Common myeloid progenitor, CD34-positive (primary cell): ENCODE results near the gene OR4Q2. TPM values are rescaled to one million over a fixed set of nuclear protein-coding genes. Genes with fewer than 3 reads are reported as not detected.
"Not testable (repeated sequence)": the region's sequence is repeated elsewhere in the genome, so short reads cannot be mapped to it uniquely, and the experiment has no call there.

ENCODE experiments used
- CTCF ChIA-PET: fragments of 350-600 bp; sonication (Branson Sonifier 250); formaldehyde crosslinking; loops from one replicate; lab custom pipeline; 2021; ENCODE audit warnings: antibody characterized with exemption; lab: Charles Lee
- POLR2A ChIA-PET: fragments of 350-600 bp; sonication (Branson Sonifier 250); formaldehyde crosslinking; loops from one replicate; lab custom pipeline; 2021; ENCODE audit warnings: antibody characterized with exemption; lab: Charles Lee
- DNase-seq, 3 donors: peaks; one replicate each; pipeline versions ENCODE4 v3.0.0 to v3.0.0-alpha.2; 2013
- H3K27ac ChIP-seq, 2 experiments: 1 replicate in 1 of 2; 2 replicates in 1 of 2; pipeline ENCODE4 v1.7.0; 2013; ENCODE audit warnings: inconsistent platforms in 2 of 2, low read length in 2 of 2, mild to moderate bottlenecking in 2 of 2, low read depth in 1 of 2, moderate library complexity in 1 of 2; ENCODE audit not compliant: severe bottlenecking in 2 of 2, insufficient read depth in 1 of 2, poor library complexity in 1 of 2
- H3K27me3 ChIP-seq, 5 experiments: replicated peaks in 2 of 5; 1 replicate in 3 of 5; 2 replicates in 2 of 5; pipeline versions ENCODE4 v1.6.1 to v1.7.0; 2013; ENCODE audit warnings: low read length in 4 of 5, mild to moderate bottlenecking in 2 of 5, moderate library complexity in 2 of 5, inconsistent platforms in 1 of 5; ENCODE audit not compliant: insufficient read depth in 5 of 5, control insufficient read depth in 4 of 5
- H3K36me3 ChIP-seq, 4 experiments: 1 replicate in 2 of 4; 2 replicates in 2 of 4; pipeline versions ENCODE4 v1.6.1 to v1.7.0; 2013; ENCODE audit warnings: low read length in 3 of 4, control low read depth in 1 of 4, mild to moderate bottlenecking in 1 of 4; ENCODE audit not compliant: control insufficient read depth in 4 of 4, insufficient read depth in 4 of 4
- H3K4me1 ChIP-seq, 4 experiments: 1 replicate in 3 of 4; 2 replicates in 1 of 4; pipeline versions ENCODE4 v1.6.1 to v1.7.1; 2013; ENCODE audit warnings: low read length in 3 of 4, mild to moderate bottlenecking in 3 of 4, control low read depth in 1 of 4, inconsistent platforms in 1 of 4, moderate library complexity in 1 of 4; ENCODE audit not compliant: control insufficient read depth in 4 of 4, insufficient read depth in 4 of 4; ENCODE audit errors: control extremely low read depth in 1 of 4
- H3K4me3 ChIP-seq, 7 experiments: 1 replicate in 4 of 7; 2 replicates in 3 of 7; pipeline versions ENCODE4 v1.5.1 to v1.7.0; 2013; ENCODE audit warnings: mild to moderate bottlenecking in 7 of 7, low read length in 6 of 7, moderate library complexity in 6 of 7, inconsistent platforms in 2 of 7, low read depth in 2 of 7, control low read depth in 1 of 7; ENCODE audit not compliant: insufficient read depth in 4 of 7, control insufficient read depth in 1 of 7; ENCODE audit errors: extremely low read depth in 1 of 7
- H3K9me3 ChIP-seq, 5 experiments: 1 replicate in 4 of 5; 2 replicates in 1 of 5; pipeline versions ENCODE4 v1.6.1 to v1.7.1; 2013; ENCODE audit warnings: low read length in 4 of 5, mild to moderate bottlenecking in 2 of 5, inconsistent platforms in 1 of 5, low read depth in 1 of 5, moderate library complexity in 1 of 5; ENCODE audit not compliant: control insufficient read depth in 4 of 5, insufficient read depth in 2 of 5; ENCODE audit errors: control extremely low read depth in 1 of 5
- WGBS: methylation state at CpG from one replicate; pipeline ENCODE4 v1.1.5; 2013; ENCODE audit not compliant: insufficient coverage; 5-methylcytosine and 5-hydroxymethylcytosine counted together
- polyA plus RNA-seq: library from polyadenylated mRNA; unstranded; fragments of 120-200 nt; gene quantifications from one replicate; pipeline ENCODE4 v1.2.1, GENCODE V29; 2013

Gene OR4Q2
- not detected for polyA plus RNA-seq

DNA sequence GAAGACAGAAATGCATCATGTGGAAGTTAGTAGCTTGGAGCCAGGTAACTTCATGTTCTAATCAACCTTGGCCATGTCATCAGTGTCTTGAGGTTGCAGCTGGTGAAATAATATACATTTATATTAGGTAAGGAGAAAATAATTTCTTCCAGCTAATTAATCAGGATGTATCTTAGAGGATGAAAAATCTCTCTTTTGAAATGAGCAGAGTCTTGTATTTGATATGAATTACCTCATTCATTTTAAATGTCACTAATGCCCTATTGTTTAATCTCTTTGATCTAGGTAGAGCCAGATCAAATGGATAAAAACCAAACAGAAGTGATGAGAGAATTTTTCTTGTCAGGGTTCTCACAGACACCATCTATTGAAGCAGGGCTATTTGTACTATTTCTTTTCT is at the start of gene OR4Q2:
OR4Q2 (plus strand) TSS at position 301 of the 400 bp plus-strand sequence.
- H3K4me3 ChIP-seq = no peak within 1 kb of the TSS
- CTCF ChIA-PET = no interaction called here
- POLR2A ChIA-PET = no interaction called here

DNA sequence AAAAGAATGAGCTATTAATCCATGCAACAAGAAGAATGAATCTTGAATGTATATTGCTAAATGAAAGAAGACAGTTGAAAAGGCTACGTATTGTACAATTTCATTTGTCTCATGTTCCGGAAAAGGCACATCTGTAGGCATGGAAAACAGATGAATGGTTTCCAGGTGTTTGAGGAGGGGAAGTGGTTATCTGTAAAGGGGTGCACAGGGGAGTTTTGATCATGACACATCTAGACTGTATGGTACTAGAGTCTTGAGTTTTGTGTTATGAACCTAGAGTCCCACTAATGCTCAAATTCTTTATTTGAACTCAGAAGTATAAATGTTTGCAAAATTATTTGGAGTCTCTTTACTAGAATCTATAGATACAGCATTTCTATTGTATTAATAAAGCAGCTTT is 32.2 kb upstream of the OR4Q2 start:
- H3K4me1 ChIP-seq, H3K4me3 ChIP-seq, POLR2A ChIA-PET, H3K27me3 ChIP-seq, DNase-seq, H3K27ac ChIP-seq, H3K9me3 ChIP-seq, CTCF ChIA-PET, H3K36me3 ChIP-seq: not testable (repeated sequence)
- 77% methylated on average over 2 of the region's 2 CpGs for WGBS

More for the DNA sequence above, at the start of gene OR4Q2:
- Histone ChIP-seq H3K27me3 (no peaks in the 10 kb centered on the region), H3K9me3 (no peaks in the 10 kb centered on the region), H3K27ac (no peak within 1 kb of the TSS), H3K4me1 (no peaks in the 10 kb centered on the region), H3K36me3 (no peaks in the 10 kb centered on the region)
- DNase-seq = no peak

- no peaks in the 10 kb centered on the region for H3K4me1 ChIP-seq
- no peak overlapping the region for H3K4me3 ChIP-seq
- ChIA-PET POLR2A (no interaction called here), CTCF (no interaction called here)
- H3K27me3 ChIP-seq = no peaks in the 10 kb centered on the region
- DNase-seq = no peak
- no peaks in the 10 kb centered on the region for H3K36me3 ChIP-seq
- WGBS = no CpG with 5 or more reads among the region's 1 CpG
- H3K27ac ChIP-seq = no peak overlapping the region
- no peaks in the 10 kb centered on the region for H3K9me3 ChIP-seq
Measured at GRCh38 chr14:19974844-19975243, 27.1 kb upstream of the OR4Q2 start.

- POLR2A ChIA-PET = no interaction called here
- Histone ChIP-seq H3K27me3 (no peaks in the 10 kb centered on the region), H3K9me3 (no peaks in the 10 kb centered on the region), H3K36me3 (no peaks in the 10 kb centered on the region), H3K4me3 (no peak within 1 kb of the TSS), H3K27ac (no peak within 1 kb of the TSS), H3K4me1 (no peaks in the 10 kb centered on the region)
- 100% methylated on average over 2 of the region's 3 CpGs for WGBS
- CTCF ChIA-PET = no interaction called here
- DNase-seq = no peak
Measured at GRCh38 chr14:19975291-19975690, 26.7 kb upstream of the OR4Q2 start, which contains the start of gene OR4K15. OR4K15 (plus strand) TSS chr14:19975591; CDS start chr14:19975591, 0 bp downstream.

GRCh38 chr14:19993438-19993837 is 8.5 kb upstream of the OR4Q2 start:
- WGBS = 60% methylated on average over 2 of the region's 2 CpGs

DNA sequence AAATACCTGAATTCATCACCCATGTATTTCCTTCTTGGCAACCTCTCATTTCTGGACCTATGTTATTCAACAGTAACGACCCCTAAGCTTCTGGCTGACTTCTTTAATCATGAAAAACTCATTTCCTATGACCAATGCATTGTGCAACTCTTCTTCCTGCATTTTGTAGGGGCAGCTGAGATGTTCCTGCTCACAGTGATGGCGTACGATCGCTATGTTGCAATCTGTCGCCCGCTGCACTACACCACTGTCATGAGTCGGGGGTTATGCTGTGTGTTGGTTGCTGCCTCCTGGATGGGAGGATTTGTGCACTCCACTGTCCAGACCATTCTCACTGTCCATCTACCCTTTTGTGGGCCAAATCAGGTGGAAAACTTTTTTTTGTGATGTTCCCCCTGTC is 356 bp downstream of the OR4Q2 start:
- no peaks in the 10 kb centered on the region for H3K9me3 ChIP-seq
- DNase-seq = peak in 1 of 3 donors; percentile 2
- ChIA-PET CTCF (no interaction called here), POLR2A (no interaction called here)
- no peaks in the 10 kb centered on the region for H3K36me3 ChIP-seq
- H3K27me3 ChIP-seq = no peaks in the 10 kb centered on the region
- H3K4me1 ChIP-seq = no peaks in the 10 kb centered on the region
- no peak overlapping the region for H3K4me3 ChIP-seq
- no peak overlapping the region for H3K27ac ChIP-seq
- WGBS = 69% methylated on average over 7 of the region's 7 CpGs

More at GRCh38 chr14:19993438-19993837, 8.5 kb upstream of the OR4Q2 start:
- no peak overlapping the region for H3K27ac ChIP-seq
- H3K4me1 ChIP-seq = no peaks in the 10 kb centered on the region
- no peaks in the 10 kb centered on the region for H3K27me3 ChIP-seq
- no peaks in the 10 kb centered on the region for H3K36me3 ChIP-seq
- no peak for DNase-seq
- H3K4me3 ChIP-seq = no peak overlapping the region
- POLR2A ChIA-PET = no interaction called here
- no peaks in the 10 kb centered on the region for H3K9me3 ChIP-seq
- CTCF ChIA-PET = no interaction called here

- Histone ChIP-seq H3K27ac (no peak overlapping the region), H3K9me3 (no peaks in the 10 kb centered on the region), H3K4me3 (no peak overlapping the region), H3K27me3 (no peaks in the 10 kb centered on the region), H3K36me3 (no peaks in the 10 kb centered on the region), H3K4me1 (no peaks in the 10 kb centered on the region)
- no peak for DNase-seq
- ChIA-PET POLR2A (no interaction called here), CTCF (no interaction called here)
Measured at GRCh38 chr14:20008156-20008555, 6.2 kb downstream of the OR4Q2 start.
